Hypothalamus (tissue), 51 donors: ENCODE results near the gene TMEM132C.
"Not testable (repeated sequence)": the region's sequence is repeated elsewhere in the genome, so short reads cannot be mapped to it uniquely, and the experiment has no call there.

ENCODE experiments used
- DNase-seq, 51 donors: peaks; one replicate each; lab custom pipeline; 2025; lab: John Stamatoyannopoulos, UW

TMEM132C gene

DNA sequence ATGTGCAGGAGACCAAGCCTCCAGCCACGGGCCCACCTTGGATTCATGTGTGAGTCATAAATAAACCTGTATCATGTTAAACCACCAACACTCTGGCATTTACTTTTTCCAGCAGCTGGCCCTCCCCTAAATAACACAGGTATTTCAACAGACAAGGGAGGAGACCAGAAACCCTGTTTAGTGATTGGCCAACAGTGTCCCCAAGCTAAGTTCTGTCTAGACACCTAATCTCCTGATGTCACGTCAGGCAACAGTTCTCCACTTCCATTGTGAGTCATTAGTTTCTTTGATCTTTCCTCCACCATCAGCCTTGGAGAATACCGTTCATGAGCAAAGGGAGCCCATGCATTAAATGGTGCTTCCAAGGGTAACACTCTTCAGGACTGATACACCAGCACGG, 196.9 kb downstream of the TMEM132C start:
- no peak for DNase-seq

DNA sequence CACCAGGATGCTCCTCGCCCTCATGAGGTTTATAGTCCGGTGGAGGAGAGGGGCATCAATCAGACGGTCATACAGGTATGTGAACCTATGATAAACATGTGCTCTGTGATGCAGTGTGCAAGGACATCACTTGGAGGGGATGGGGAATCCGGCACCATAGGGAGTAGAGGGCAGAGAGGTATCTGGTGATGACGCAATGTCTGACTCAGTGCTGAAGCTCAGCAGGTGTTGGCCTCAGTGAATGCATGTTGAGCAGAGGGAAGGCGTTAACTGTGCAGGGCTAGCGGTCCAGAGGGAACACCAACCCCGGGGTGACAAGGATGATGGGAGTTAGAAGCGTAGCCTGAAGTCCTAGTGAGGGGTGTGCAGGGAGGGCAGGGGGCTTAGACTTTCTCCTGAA, 200.9 kb downstream of the TMEM132C start:
- no peak for DNase-seq

DNA sequence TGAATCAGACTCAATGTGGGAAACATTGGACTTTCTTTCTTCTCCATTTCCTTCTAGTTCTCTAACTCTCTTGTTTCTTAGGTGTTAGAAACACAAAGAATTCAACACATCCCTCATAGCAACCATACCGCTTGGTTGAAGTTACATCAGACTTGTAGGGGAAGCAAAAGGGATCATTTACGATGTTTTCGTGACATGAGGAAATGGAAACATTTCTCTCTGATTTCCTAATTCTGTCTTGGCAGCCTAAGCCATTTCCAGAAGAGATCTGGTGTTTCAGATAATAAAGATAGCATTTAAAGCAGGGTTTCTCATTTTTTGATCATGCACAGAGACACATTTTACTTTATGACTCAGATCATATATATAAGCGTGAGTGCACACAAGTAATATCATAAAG, 202.0 kb downstream of the TMEM132C start:
- no peak for DNase-seq

GRCh38 chr12:128471491-128471890, 204.5 kb downstream of the TMEM132C start:
- no peak for DNase-seq

GRCh38 chr12:128474916-128475315, 207.9 kb downstream of the TMEM132C start:
- no peak for DNase-seq

- peak in 1 of 51 donors; percentile 4 for DNase-seq
Measured at GRCh38 chr12:128476266-128476665, 209.3 kb downstream of the TMEM132C start.

- DNase-seq: no peak
Measured at GRCh38 chr12:128483526-128484255, 216.7 kb downstream of the TMEM132C start.

DNA sequence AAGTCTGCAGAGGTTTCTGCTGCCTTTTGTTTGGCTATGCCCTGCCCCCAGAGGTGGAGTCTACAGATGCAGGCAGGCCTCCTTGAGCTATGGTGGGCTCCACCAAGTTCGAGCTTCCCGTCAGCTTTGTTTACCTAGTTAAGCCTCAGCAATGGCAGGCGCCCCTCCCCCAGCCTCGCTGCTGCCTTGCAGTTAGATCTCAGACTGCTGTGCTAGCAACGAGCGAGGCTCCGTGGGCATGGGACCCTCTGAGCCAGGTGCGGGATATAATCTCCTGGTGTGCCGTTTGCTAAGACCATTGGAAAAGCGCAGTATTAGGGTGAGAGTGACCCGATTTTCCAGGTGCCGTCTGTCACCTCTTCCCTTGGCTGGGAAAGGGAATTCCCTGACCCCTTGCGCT, 230.4 kb downstream of the TMEM132C start:
- DNase-seq: not testable (repeated sequence)

GRCh38 chr12:128507470-128507869, 240.5 kb downstream of the TMEM132C start:
- peak in 1 of 51 donors; percentile 6 for DNase-seq

DNA sequence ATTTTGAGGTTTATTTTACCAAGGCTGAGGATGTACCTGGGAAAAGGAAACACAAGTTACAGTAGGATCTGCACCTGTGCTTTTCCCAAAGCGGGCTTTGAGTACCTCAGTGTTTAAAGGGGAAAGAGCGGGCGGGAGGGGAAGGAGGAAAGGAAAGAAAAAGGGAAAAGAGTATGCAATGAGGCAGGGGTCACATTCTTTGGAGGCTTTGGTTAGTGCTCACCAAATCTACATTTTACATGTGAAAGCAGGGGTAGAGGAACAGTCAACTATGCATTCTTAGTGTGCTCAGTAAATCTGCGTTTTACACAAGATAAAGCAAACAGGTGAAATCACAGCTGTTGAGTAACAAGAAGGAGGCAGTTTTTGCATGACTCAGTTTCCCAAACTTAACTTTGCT, 242.2 kb downstream of the TMEM132C start:
- no peak for DNase-seq

DNA sequence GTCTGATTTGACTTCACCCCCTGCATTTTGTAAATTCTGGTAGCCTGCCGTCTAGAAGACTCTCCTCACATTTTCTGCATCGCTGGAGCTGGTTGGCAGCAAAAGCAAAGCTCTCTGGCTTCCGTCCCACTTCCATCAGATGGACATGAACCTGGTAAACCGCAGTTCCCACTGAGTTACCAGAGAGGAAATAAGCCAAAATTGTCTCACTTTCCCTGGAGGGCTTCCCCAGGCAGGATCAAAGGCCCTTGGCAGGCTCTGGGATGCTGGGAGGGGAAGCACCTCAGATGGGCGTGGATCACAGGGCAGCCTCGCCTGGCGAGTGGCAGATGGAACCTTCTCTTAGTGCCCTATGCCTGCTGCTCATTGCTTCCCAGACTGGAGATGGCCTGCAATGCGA, 243.5 kb downstream of the TMEM132C start:
- DNase-seq: no peak

GRCh38 chr12:128513331-128513730, 246.4 kb downstream of the TMEM132C start:
- DNase-seq: no peak

DNA sequence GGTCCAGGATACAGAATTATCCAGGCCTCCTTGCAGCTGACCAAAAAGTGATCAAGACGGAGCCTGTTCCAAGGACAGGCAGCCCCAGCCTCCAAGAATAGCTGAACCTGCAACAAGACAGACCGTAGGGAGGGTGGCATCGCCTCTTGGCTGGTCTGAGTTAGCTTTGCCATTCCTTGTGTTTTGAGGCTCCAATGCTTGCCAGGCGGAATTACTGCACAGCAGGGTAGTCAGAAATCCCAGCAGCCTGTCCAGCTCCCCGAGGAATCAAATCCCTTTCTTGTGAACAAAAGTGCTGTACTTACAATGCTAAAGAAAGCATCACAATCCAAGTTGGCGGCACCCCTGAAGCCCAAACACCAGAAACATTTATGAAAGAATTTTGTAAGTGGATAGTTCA, 246.9 kb downstream of the TMEM132C start:
- DNase-seq: peak in 1 of 51 donors; percentile 10

DNA sequence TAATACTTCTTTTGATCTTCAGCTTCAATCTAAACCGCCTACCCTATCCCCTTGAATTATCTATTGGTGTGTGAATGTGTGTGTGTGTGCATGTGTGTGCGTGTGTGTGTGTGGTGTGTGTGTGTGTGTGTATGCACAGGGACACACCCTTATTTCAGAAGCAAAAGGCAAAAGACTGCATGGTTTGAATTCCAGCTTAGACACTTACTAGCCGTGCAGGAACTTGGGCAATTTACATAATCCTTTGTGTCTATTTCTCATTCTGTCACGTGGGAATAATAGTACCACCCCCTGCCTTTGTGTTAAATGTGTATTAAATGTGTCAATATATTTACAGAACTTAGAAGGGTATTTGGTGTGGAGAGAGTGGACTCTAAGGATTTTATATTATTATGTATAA, 251.7 kb downstream of the TMEM132C start:
- DNase-seq: no peak

DNA sequence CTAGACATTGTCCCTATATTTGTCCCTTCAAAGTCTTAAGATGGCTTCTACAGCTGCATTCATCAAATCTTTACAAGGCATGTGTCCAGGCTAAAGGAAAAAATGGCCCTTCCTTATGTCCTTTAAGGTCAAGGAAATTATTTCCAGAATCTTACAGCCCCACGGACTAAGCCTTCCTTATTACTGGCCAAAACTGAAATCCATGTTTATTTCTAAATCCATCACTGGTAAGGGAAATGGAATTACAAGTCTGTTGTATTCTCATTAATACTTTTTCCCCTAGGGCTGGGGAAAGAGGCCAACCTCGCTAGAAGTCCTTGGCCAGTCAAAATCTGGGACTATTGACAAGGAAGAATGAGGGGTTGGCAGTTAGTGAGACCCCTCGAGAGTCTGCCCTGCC, 252.5 kb downstream of the TMEM132C start:
- no peak for DNase-seq

- no peak for DNase-seq
Measured at GRCh38 chr12:128521981-128522380, 255.0 kb downstream of the TMEM132C start.

DNA sequence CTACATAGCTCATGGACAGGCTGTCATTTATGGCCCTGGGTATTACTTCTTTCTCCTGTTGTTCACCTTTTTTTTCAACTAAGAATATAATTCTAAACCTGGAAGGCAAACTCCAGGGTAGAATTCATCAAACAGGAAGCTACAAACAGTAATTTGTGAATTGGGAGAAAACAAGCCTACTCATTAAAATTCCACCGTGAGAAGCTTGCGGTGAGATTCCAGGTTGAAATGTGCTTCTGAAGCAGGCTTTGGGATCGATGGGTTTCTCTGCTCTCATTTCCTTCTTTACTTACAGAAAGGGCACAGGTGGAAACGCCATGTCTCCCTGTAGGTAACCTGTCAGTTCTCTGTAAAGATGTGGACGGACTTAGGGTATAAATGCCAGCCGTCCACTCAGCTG, 257.5 kb downstream of the TMEM132C start:
- no peak for DNase-seq

- DNase-seq: no peak
Measured at GRCh38 chr12:128531170-128531569, 264.2 kb downstream of the TMEM132C start.

DNA sequence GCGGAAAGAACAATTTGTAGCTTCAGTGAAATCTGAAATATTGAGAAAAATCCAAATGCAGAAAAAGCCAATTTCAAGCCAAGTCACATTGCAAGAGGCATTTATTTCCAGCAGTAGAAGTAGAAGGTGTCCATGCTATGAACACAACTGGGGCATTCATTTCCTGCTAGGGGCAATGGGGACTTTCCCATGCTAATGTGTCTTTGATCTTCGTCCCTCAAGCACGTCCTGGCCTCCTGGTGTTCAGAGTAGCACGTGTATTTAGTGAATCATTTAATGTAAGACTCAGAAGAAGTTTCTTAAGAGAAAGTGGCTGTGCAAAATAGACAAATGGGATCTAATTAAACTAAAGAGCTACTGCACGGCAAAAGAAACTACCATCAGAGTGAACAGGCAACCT, 267.9 kb downstream of the TMEM132C start:
- DNase-seq: no peak

GRCh38 chr12:128536810-128537209, 269.8 kb downstream of the TMEM132C start:
- DNase-seq: no peak

- DNase-seq: no peak
Measured at GRCh38 chr12:128537668-128538067, 270.7 kb downstream of the TMEM132C start.

GRCh38 chr12:128542844-128543243, 275.9 kb downstream of the TMEM132C start:
- no peak for DNase-seq

DNA sequence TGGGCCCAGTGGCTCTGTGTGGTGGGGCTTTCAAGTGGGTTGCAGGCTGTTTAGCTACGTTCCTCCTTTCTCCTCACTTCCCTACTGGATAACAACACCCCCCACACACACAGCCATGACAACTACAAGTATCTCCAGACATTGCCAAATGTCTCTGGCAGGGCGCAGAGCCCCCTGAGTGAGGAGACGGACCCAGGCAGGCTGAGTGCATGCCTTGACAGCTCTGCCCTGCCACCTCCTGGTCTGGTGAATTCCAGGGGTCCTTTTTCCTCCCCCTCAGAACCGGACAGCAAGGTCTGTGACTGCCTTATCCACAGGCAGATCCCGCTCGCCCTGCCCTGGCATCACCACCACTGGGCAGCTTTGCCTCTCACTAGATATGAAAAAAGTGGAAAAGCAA, 276.5 kb downstream of the TMEM132C start:
- DNase-seq: peak in 6 of 51 donors; percentile 2 to 21 (median 16)
